Fibroblast of upper back skin (primary cell): ENCODE measurements around the gene ZNF132.

Experiments
- DNase-seq: peaks from one replicate; pipeline ENCODE4 v3.0.0-alpha.2; 2013

ZNF132 gene

DNA sequence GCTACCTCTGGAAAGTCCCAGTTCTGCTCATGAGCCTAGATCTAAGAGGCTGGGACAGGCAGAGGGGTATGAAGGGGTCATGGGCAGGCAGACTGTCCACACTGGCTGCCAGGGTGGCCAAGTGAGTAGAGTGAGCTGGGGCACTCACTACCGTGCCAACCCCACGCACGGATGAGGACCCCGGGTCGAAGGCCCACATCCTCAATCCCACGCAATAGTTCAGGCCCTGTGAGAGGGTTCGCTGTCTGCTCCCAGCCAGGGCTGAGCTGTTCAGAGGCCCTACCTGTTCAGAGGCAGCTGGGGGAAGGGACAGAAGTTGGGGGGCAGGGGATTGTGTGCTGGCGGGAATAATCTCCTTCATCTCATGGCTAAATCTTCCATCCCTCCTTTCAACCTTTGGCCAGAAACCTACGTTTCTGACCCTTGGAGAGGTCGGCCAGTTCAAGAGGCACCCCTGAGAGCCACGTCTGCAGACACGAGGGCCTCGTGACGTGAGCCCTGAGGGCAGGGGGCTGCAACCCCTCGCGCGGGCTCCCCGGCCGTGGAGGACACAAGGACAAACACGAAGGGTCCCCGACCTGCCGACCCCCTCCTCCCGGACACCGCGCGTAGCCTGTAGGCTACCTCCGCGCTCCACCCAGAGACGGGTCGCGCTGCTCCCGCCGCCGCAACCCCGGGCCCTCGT, 53.9 kb downstream of the ZNF132 start:
- no peak for DNase-seq

- DNase-seq = no peak
Measured at GRCh38 chr19:58385313-58385890, 54.6 kb downstream of the ZNF132 start.

DNA sequence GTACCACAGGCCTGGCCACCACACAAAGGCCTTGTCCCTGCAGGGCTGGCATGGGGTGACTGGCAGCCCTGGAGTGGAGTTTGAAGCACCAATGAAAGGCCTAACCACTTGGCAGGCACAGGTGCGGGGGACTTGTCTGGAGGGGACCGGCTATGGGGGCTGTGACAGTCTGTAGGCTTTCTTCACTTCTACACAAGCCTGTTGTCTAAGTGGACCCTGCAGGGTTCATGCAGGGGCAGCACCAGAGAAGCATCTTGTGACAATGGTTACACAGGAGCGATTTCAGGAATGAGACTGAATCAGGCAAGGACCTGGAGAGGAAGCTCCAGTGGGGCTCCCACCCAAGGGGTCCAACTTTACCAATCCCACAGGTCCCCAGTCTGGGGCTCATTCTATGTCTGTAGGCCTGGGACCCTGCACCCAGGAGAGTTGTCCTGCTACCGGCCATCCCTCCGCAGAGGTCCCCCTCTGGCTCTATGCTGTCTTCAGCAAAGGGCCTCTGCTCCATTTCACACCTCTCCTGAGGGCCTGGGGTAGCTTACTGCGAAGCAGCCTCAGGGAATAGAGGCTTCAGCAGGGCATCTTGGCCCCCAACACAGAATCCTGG, 56.9 kb downstream of the ZNF132 start:
- no peak for DNase-seq
